Measurements from ENCODE around the gene AP1AR.

AP1AR gene

DNA sequence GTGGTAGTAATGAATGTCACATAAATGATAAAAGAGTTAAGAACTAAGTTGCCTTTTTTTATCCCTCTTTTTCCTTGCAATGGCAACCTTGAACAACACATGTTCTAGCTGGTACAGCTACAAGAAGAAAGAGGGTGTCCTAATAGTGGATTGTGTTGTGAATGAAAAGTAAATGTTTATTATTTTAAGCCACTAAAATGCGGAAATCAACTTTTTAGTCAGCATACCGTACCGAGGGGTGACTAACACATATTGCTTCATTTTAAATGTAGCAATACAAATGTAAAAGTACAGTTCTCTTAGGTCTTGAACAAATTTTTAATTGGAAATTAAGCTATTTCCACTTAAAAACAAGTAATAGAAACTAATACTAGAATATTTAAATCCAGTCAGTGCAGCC, 17.7 kb upstream of the AP1AR start:
- Histone ChIP-seq H3K4me3 (ENCODE audit: low read depth in 1 of 2, low read length in 1 of 2) (no peak overlapping the region), H3K9me3 (no peaks in the 10 kb centered on the region), H3K27ac (no peak overlapping the region), H3K4me1 (ENCODE audit: control insufficient read depth in 1 of 2, insufficient read depth in 1 of 2, low read depth in 1 of 2, low read length in 1 of 2) (peaks cover 0 to 2% of the 10 kb centered on the region in 2 experiments), H3K36me3 (no peaks in the 10 kb centered on the region), H3K27me3 (no peaks in the 10 kb centered on the region)
- TF ChIP-seq, protein P1, sequence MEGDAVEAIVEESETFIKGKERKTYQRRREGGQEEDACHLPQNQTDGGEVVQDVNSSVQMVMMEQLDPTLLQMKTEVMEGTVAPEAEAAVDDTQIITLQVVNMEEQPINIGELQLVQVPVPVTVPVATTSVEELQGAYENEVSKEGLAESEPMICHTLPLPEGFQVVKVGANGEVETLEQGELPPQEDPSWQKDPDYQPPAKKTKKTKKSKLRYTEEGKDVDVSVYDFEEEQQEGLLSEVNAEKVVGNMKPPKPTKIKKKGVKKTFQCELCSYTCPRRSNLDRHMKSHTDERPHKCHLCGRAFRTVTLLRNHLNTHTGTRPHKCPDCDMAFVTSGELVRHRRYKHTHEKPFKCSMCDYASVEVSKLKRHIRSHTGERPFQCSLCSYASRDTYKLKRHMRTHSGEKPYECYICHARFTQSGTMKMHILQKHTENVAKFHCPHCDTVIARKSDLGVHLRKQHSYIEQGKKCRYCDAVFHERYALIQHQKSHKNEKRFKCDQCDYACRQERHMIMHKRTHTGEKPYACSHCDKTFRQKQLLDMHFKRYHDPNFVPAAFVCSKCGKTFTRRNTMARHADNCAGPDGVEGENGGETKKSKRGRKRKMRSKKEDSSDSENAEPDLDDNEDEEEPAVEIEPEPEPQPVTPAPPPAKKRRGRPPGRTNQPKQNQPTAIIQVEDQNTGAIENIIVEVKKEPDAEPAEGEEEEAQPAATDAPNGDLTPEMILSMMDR (IDR thresholded peaks at IDR 0.05), result no peak

DNA sequence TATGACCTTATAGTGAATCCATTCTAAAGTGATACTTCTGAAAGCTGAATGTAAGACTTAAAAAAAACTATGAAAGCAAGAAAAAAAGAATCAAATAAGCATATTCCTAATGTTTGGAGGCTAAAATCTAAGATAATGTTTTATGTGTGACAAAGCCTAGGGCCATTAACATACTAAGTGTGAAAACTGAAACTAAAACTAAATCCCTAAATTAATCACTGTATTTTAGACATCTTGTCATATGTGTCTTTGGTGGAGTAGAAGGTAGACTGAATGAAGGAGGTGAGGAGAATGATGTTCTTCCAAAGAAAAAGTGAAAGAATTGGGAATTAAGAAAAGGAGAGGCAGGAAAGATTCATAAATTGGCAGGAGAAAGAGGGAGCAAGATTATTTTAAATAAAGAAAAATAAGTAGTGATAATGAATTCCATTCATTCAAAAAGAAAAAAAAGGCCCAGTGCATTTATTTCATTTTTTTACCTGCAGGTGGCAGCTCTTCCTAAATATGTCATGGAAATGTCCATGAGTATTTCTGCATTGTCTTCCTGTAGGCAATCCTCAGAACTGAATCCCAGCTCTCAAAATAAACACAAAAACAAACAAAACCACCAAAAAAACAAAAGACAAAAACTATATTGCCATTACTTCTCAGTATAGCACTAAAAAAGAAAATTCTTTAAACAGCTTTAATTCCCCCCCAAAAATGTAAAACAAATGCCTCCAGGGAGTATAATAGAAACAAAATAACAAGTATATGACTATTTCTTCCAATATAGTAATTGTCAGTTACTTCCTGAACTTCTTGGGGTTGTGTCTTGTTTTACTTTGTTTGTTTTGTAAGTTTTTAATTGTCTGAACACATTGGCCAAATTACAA, 17.0 kb upstream of the AP1AR start:
- H3K27ac ChIP-seq, result no peak overlapping the region
- TF ChIP-seq, protein P1 (IDR thresholded peaks at IDR 0.05), result no peak

DNA sequence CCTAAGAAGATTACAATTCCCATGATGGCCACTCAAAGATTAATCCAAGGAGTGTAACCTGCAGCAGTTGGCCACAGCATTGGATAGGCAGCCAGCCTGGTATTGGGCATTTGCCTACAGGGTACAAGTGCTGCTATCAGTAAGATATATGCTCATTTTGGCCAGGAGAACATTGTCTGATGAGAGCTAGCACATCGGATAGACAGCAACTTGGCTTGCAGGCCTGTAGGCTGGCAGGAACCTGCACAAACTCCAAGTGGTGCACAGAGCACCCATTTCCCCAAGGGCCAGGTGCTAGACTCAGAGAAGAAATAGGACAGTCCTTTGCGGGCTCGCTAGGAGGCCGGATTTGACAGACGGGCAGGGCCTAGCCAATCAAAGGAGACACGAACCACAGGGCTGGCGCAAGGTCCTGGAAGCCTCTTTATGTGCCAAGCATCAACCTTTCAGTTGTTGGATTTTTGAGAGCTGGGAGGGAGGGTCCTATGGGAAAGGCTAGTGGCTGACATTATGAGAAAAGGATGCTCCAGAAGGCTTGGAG, 11.7 kb upstream of the AP1AR start:
- no peaks in the 10 kb centered on the region for H3K9me3 ChIP-seq
- TF ChIP-seq, protein P1 (IDR thresholded peaks at IDR 0.05), result no peak

More for the DNA sequence above, 17.0 kb upstream of the AP1AR start:
- H3K27me3 ChIP-seq, result no peaks in the 10 kb centered on the region
- no peaks in the 10 kb centered on the region for H3K9me3 ChIP-seq
- no peaks in the 10 kb centered on the region for H3K36me3 ChIP-seq
- no peak overlapping the region for H3K4me3 ChIP-seq (ENCODE audit: low read depth in 1 of 2, low read length in 1 of 2)
- H3K4me1 ChIP-seq (ENCODE audit: control insufficient read depth in 1 of 2, insufficient read depth in 1 of 2, low read depth in 1 of 2, low read length in 1 of 2), result peaks cover 0 to 2% of the 10 kb centered on the region in 2 experiments

DNA sequence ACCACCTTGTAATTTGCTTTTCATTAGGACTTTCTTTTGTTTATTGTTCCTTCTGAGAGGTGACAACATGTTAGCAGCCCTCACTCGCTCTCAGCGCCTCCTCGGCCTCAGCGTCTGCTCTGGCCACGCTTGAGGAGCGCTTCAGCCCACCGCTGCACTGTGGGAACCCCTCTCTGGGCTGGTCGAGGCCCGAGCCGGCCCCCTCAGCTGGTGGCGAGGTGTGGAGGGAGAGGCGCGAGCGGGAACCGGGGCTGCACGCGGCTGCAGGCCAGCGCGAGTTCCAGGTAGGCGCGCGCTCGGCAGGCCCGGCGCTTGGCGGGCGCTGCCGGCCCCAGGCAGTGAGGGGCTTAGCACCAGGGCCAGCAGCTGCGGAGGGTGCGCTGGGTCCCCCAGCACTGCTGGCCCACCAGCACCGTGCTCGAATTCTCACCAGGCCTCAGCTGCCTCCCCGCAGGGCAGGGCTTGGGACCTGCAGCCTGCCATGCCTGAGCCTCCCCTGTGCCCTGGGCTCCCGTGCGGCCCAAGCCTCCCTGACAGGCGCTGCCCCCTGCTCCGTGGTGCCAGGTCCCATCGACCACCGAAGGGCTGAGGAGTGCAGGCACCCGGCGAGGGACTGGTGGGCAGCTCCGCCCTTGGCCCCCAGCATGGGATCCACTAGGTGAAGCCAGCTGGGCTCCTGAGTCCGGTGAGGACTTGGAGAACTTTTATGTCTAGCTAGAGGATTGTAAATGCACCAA, 9.2 kb upstream of the AP1AR start:
- no peak overlapping the region for H3K4me3 ChIP-seq (ENCODE audit: low read depth in 1 of 2, low read length in 1 of 2)
- no peaks in the 10 kb centered on the region for H3K9me3 ChIP-seq
- no peaks in the 10 kb centered on the region for H3K36me3 ChIP-seq
- H3K4me1 ChIP-seq (ENCODE audit: control insufficient read depth in 1 of 2, insufficient read depth in 1 of 2, low read depth in 1 of 2, low read length in 1 of 2), result no peaks in the 10 kb centered on the region
- TF ChIP-seq, protein P1 (IDR thresholded peaks at IDR 0.05), result no peak
- no peak overlapping the region for H3K27ac ChIP-seq
- H3K27me3 ChIP-seq, result no peaks in the 10 kb centered on the region

More for the DNA sequence above, 11.7 kb upstream of the AP1AR start:
- H3K36me3 ChIP-seq, result no peaks in the 10 kb centered on the region
- no peak overlapping the region for H3K27ac ChIP-seq
- H3K4me3 ChIP-seq (ENCODE audit: low read depth in 1 of 2, low read length in 1 of 2), result no peak overlapping the region
- no peaks in the 10 kb centered on the region for H3K4me1 ChIP-seq (ENCODE audit: control insufficient read depth in 1 of 2, insufficient read depth in 1 of 2, low read depth in 1 of 2, low read length in 1 of 2)
- no peaks in the 10 kb centered on the region for H3K27me3 ChIP-seq

DNA sequence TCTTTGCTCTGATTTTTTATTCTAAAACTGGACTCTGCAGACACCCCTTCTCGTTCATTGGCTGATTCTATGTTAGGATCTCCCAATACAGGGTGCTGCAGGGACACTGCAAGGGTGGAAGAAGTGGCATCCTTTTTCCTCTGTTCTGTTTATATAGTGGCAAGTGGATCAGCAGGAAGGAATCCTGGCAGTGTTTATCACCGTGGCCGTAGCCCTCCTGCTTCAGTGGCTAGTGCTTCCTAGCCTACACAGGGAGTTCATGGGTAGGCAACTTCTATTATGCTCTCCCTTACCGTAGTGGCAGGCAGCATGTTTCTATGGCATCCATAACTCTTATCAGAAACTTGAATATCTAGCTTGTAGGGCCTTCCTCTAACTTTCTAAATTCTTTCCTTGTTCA, 6.4 kb upstream of the AP1AR start:
- H3K4me1 ChIP-seq (ENCODE audit: control insufficient read depth in 1 of 2, insufficient read depth in 1 of 2, low read depth in 1 of 2, low read length in 1 of 2), result no peaks in the 10 kb centered on the region
- peaks cover 9% of the 10 kb centered on the region for H3K27me3 ChIP-seq
- H3K9me3 ChIP-seq, result no peaks in the 10 kb centered on the region
- H3K27ac ChIP-seq, result no peak overlapping the region
- H3K36me3 ChIP-seq, result no peaks in the 10 kb centered on the region
- TF ChIP-seq, protein P1 (IDR thresholded peaks at IDR 0.05), result no peak
- H3K4me3 ChIP-seq (ENCODE audit: low read depth in 1 of 2, low read length in 1 of 2), result no peak overlapping the region

All from neutrophil (primary cell).